Mononuclear cell (primary cell): Measurements from ENCODE around the gene GPR151. TPM values are rescaled to one million over a fixed set of nuclear protein-coding genes. Genes with fewer than 3 reads are reported as not detected.

Experiments used
- H3K27me3 ChIP-seq: 2 replicates; pipeline ENCODE4 v1.6.0; 2011; ENCODE audit warnings: low read length, control low read depth; ENCODE audit not compliant: insufficient read depth
- H3K4me1 ChIP-seq: 2 replicates; pipeline ENCODE4 v1.5.1; 2011; ENCODE audit warnings: mild to moderate bottlenecking, low read length, control low read depth; ENCODE audit not compliant: insufficient read depth
- H3K4me3 ChIP-seq: 2 replicates; pipeline ENCODE4 v1.5.1; 2011; ENCODE audit warnings: mild to moderate bottlenecking, low read length, moderate library complexity
- H3K9me3 ChIP-seq: 2 replicates; pipeline ENCODE4 v1.5.1; 2011; ENCODE audit warnings: low read depth, mild to moderate bottlenecking, control low read depth, low read length
- total RNA-seq: library from RNA; depleted of rRNA; stranded (reverse); fragments of >200 nt; gene quantifications from one replicate; pipeline ENCODE4 v1.2.3, GENCODE V29; 2012

Gene GPR151
- total RNA-seq, 1 donor = not detected

DNA sequence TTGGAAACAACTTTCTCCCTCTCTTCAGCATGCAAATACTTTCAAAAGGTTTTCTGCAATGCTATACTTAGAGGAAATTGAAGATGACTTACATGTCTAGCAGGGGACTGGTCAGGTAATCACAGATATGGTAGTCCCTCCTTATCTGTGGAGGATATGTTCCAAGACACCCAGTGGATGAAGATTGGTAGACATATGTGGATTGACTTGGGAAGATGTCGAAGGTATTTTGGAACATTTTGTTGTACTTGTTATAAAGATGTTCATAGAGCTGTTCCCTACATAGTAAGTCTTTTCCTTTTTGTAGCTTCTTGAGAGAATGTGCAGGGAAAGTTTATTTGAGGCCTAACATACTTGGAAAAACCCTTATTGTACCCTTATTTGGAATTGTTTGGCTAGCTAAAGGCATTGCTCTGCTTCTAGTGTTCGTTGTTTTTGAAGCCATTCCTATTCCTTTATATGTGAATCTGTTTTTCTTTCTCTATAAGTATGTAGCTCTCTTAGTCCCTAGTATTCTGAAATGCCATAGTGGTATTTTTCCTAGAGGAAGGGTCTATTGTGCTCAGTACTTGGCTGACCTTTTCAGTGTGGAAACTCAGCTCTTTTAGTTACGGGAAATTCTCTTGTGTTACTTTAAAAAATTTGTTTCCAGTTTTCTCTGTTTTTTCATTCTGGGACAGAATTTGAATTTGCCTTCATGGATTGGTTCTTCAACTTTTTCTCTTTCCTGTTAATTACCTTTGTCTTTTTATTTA, 25.7 kb downstream of the GPR151 start:
- no peaks in the 10 kb centered on the region for H3K27me3 ChIP-seq

DNA sequence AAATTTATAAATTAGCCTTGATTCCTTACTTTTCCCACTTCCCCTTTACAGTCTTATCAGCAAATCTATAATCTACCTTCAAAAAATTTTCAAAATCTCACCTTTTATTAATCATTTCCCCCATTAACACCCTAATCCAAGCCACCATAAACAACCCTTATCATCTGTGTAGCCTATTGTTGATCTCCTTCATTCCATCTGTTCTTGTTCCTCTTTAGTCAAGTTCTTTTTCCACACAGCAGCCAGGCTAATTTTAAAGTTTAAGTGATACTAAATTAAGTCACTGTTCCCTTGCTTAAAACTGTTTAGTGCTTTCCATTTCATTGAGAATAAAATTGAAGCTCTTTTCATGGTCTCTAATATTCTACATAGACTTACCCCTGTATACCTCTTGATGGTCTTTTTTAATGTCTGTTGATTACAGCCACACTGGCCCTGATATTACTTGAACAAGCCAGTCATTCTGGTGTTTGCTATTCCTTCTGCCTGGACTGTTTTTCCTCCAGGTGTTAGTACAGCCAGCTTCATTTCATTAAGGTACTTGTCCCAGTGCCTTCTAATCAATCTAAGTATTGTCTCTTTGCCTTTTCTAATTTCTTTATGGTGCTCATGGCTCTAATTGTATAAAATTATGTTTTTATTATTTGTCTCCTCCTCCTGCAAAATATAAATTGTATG, 31.1 kb downstream of the GPR151 start:
- H3K4me3 ChIP-seq = no peak overlapping the region
- H3K27me3 ChIP-seq = no peaks in the 10 kb centered on the region
- no peaks in the 10 kb centered on the region for H3K9me3 ChIP-seq
- H3K4me1 ChIP-seq = no peaks in the 10 kb centered on the region

More for the DNA sequence above, 25.7 kb downstream of the GPR151 start:
- H3K9me3 ChIP-seq = no peaks in the 10 kb centered on the region
- no peak overlapping the region for H3K4me3 ChIP-seq
- H3K4me1 ChIP-seq = no peaks in the 10 kb centered on the region

DNA sequence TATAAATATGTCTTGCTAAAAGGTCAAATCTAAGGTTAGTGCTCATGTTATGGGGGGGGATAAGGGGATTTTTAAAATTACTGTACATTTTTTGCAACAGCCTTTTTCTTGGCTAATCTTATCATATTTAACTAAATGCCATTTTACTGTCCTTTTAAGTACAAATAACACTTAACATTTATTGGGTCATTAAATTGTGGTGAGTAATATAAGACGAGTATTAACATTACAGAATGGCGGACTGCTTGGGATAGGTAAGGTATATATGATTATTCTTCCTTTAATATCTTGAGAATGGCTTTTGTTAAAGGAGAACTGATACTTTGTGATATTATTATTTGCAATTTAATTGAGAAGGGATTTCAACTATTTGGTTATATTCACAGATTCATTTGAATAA, 33.2 kb downstream of the GPR151 start:
- H3K27me3 ChIP-seq = no peaks in the 10 kb centered on the region
- H3K4me3 ChIP-seq = no peak overlapping the region
- H3K4me1 ChIP-seq = no peaks in the 10 kb centered on the region
- H3K9me3 ChIP-seq = no peaks in the 10 kb centered on the region

DNA sequence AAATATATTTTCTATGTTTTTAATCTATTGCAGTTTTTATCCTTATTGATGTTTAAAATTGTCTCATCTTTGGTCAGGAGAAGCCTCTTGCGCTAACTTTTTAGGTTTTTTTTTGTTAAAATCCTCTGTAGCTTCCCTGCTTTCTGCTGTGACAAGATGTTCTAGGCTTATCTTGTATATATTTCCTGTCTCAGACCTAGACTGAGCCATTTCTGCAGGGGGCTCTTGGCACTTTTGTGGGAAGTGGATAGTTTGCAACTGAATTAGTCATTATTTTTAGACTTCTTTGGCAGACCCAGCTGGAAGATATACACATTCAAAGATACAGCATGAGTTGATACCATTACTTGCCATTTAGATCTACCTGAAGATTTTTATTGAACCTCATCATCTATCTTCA, 40.1 kb downstream of the GPR151 start:
- no peaks in the 10 kb centered on the region for H3K27me3 ChIP-seq
- H3K9me3 ChIP-seq = no peaks in the 10 kb centered on the region
- H3K4me3 ChIP-seq = no peak overlapping the region
- peaks cover 5% of the 10 kb centered on the region for H3K4me1 ChIP-seq

DNA sequence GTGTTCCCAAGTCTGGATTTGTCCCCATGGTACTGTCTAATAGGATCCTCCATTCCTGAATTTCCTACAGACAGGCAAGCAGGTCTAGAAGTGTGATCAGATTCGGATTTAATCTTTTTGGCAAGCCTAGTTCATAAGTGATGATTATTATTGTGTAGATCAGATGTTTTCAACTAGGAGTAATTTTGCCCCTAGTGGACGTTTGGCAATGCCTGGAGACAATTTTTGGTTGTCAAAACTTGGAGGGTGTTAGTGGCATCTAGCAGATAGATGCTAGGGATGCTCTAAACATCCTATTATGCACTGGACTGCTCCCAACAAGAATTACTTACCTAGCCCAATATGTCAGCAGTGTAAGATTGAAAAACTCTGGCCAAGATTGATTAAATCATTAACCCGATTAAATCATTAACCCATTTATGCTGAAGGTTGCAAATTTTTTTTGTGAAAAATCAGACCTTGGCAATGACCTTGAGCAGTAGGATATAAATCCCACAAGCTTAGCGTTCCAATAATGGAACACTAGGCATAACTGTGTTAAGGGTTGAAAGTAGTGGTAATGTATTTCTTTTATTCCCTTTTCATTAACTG, 40.7 kb downstream of the GPR151 start:
- Histone ChIP-seq H3K9me3 (no peaks in the 10 kb centered on the region), H3K4me1 (peaks cover 5% of the 10 kb centered on the region), H3K27me3 (no peaks in the 10 kb centered on the region), H3K4me3 (no peak overlapping the region)

DNA sequence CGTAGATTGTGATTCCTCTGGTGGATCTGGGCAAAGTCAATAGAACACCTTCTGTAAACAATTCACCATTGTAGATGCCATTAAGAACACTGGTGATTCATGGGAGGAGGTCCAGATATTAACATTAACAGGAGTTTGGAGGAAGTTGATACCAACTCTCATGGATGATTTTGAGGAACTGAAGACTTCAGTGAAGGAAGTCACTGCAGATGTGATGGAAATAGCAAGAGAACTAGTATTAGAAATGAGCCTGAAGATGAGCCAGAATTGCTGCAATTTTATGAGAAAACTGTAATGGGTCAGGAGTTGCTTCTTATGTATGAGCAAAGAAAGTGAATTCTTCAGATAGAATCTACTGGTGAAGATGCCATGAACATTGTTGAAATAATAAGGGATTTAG, 41.9 kb downstream of the GPR151 start:
- no peaks in the 10 kb centered on the region for H3K9me3 ChIP-seq
- H3K4me1 ChIP-seq = peaks cover 5% of the 10 kb centered on the region
- H3K27me3 ChIP-seq = no peaks in the 10 kb centered on the region
- H3K4me3 ChIP-seq = no peak overlapping the region

DNA sequence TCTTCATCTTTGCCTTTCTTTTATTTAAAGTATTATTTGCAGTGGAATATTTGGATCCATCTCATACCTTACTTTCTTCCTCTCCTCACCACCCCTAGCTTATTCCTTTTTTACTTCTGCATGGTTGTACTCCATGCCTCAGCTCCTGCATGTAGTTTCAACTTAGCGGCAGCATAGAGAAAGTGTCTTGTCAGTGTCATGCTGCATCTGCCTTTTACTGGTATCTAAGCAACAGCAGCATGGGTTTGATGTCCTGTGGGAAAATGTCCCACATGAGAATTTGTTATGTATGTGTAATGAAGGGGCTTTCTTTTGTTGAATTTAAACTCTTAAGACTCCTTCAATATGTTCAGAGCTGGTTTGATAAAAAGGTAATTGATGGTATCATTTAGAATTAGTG, 48.2 kb downstream of the GPR151 start:
- no peaks in the 10 kb centered on the region for H3K9me3 ChIP-seq
- no peaks in the 10 kb centered on the region for H3K27me3 ChIP-seq
- no peaks in the 10 kb centered on the region for H3K4me1 ChIP-seq
- H3K4me3 ChIP-seq = no peak overlapping the region

DNA sequence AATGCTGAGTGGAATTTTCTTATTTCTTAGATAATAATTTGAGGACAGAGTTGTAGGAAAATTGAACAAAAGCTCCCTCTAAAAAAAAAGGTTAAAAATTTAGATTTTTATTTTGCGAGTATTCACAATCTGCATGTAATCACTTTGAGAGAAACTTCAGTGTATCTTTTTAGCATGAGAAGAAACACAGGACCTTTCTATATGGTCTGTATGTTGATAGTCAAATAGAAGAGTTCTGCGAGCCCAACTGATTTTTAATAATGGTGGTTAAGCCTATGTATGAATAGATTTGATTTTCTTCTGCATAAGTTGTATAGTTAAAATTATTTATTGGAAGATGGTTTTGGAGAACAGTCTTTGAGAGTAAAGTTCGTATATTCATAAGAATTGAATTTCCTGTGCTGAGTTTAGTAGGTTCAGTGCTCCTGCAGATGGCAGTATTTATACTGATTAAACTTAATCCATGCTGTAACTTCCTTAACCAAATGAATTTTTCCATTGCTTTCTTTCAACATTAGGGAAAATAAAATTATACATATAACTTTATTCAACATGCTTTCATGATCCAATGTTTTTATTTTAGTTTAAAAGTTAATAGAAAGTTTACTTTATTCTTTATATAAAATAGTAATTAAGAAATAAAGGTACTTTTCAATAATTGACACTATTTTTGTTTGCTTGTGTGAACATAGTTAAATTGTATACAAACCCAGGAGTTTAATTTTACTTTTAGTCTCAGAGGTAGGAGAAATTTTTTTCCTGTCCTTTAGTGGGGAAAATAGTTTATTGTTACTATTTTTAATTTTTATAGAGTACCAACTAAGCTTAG, 49.3 kb downstream of the GPR151 start:
- no peaks in the 10 kb centered on the region for H3K9me3 ChIP-seq
- no peaks in the 10 kb centered on the region for H3K4me1 ChIP-seq
- no peak overlapping the region for H3K4me3 ChIP-seq
- no peaks in the 10 kb centered on the region for H3K27me3 ChIP-seq

DNA sequence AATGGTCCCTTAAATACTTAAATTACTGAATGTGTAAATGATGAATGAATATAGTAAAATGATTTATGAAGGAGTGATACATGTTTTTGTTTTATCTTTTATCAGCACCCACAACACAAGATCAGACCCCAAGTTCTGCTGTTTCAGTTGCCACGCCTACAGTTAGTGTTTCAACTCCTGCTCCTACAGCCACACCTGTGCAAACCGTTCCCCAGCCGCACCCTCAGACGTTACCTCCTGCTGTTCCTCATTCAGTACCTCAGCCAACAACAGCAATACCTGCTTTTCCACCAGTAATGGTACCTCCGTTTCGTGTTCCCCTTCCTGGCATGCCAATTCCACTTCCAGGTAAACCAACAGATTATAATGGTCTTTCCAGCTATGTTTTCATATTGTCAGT, 52.5 kb downstream of the GPR151 start:
- Histone ChIP-seq H3K9me3 (no peaks in the 10 kb centered on the region), H3K27me3 (no peaks in the 10 kb centered on the region), H3K4me3 (no peak overlapping the region)

More for the DNA sequence above, 52.5 kb downstream of the GPR151 start:
- H3K4me1 ChIP-seq = no peaks in the 10 kb centered on the region

Other genes starting within 250 kb of the GPR151 start
- gene POU4F3, start 177.4 kb downstream of the GPR151 start, total RNA-seq = 0.21 TPM
- 115 TPM for gene TCERG1, start 68.9 kb downstream of the GPR151 start, total RNA-seq